T-helper 2 cell treated with Interferon-gamma antibody and Interleukin-4, amounts not matched to agents 100 ng/mL and 5 ng/mL, for 36 hours (primary cell): ENCODE measurements around the gene CCDC85C. TPM values are rescaled to one million over a fixed set of nuclear protein-coding genes. Genes with fewer than 3 reads are reported as not detected.

Experiments used
- intact Hi-C: fragments of 100-400 bp; cut with micrococcal nuclease; formaldehyde crosslinking; loops from one replicate; pipeline ENCODE4 v1.15.1; 2023
- total RNA-seq: library from RNA; stranded (reverse); gene quantifications from 2 replicates; pipeline ENCODE4 v1.2.3, GENCODE V29; 2022

The CCDC85C gene
- total RNA-seq, 1 donor from 2014 or later: 9.5 TPM

DNA sequence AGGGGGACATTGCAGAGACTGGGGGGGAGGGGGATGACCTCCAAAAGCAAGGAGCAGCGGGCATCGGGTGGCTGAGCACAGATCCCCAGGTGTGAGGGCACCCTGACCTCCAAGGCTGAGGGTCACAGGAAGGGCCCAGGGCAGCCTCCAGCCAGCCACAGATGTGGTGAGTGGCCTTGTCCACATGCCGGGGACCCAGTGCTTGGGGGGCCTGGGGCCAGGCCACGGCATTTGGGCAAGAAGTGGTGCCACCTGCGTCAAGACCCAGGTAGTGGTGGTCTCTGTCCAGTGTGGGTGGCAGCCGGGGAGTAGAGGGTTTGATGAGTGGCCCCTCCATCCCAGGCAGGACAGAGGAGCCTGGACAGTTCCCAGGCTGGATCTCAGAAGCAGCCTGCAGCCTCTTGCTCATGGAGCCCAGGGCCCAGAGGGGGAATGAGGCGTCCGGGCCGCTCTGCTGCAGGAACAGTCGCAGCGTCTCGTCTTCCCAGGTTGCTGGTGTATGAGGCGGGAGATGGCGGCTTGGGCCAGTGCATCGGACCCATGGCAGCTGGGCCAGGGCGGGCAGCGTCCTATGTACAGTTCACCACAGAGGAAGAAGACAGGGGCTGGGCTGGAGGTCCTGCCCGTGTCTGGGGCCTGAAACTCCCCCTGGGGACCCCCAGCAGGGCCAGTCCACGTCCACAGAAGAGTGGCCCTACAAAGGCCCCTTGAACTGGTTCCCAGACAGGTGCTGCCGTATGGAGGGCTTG, 89.3 kb downstream of the CCDC85C start:
- intact Hi-C loops: loop anchor here (10.0 kb wide), 1 partner anchor 370 kb away; no protein-coding TSS in a partner anchor

DNA sequence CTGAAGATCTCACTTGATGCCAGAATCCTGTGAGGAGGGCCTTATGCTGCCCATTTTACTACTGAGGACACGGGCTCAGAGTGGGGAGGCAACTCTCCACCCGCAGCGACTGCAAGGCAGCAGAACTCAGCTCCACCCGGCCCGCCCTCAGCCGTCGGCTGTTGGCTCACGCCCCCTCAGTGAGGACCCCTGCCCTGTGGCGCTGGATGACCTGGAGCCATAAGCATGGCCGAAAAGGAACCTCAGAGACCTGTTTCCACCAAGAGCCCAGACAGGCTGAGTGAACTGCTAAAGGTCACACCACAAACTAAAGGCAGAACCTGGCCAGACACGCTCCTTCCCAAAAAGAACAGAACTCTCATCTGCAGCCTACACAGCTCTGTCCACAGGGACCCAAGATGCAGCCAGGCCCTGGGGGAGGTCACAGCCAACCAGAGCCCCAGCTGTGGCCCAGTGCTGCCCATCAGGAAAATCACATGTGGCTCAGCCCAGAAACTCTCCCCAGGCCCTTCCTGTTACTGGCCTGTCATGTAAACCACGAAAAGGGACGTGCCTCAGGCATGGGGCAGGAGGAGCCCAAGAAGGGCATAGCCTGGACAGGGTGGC, 90.0 kb downstream of the CCDC85C start:
- intact Hi-C loops: loop anchor here (10.0 kb wide), 1 partner anchor 371 kb away; no protein-coding TSS in a partner anchor

DNA sequence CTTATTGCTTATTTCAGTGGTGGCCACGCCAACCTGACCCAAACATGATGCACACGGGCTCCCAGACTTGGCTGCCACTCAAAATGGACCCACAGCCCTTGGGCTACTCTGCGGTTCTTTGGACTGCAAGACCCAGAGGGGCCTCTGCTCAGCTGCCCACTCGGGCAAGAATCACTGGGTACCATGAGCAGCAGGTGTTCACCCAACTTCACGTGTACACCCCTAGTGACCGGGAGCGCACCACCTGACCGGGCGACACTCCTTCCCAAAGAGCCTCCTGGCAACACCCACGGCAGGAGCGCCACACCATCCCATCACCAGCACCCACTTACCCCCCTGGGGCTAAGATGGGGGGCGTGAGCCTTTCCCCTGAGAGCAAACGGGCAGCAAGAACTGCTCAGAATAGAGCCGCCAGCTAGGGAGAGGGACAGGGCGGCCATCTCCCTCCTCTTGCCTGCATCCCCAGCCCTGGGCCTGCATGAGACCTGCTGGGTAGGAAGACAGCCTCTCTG, 90.8 kb downstream of the CCDC85C start:
- intact Hi-C loops: loop anchor here (10.0 kb wide), 1 partner anchor 372 kb away; no protein-coding TSS in a partner anchor

DNA sequence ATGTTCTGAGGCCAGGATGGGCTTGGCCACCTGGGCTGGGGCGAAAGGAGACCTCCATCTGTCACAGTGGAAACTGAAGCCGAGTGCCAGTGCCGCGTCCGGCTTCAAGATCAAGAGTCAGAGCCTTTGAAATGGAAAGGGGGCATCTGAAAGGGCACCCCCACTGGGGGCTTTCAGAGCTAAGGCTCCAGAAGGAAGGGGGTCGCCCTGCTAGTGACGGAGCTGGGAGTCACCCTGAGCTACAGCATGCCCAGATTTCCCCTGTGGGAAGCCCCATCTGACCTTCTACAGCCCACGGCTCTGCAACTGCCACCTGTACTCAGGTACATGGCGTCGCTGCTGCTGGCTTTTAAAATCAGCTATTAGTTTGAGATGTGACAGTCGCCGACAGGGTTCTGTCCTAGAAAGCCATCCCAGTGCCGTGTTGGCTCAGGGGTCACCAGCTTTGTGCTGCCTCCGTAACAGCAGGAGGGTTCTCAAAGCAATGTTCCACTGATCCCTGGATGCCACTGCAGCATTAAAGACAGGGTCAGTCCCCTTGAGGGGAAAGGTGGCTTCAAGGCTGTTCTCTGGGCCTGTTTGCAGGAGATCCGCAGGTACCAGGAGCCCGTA, 91.3 kb downstream of the CCDC85C start:
- intact Hi-C loops: loop anchor here (10.0 kb wide), 1 partner anchor 372 kb away; no protein-coding TSS in a partner anchor

DNA sequence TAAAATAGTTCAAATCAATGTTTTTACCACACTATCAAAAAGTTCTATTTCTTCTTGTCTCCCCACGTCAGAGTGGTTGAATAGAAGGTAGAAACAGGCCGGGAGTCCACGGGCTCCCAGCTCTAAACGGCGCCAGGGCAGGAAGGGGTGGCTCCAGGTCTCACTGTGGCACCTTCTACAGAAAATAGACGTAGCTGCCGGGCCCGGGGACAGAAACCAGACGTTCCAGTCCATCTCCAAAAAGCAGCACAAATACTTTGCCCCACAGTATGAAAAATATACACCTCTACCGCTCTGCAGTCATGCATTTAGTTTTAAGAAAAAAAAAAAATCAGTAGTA, 91.9 kb downstream of the CCDC85C start:
- intact Hi-C loops: loop anchor here (10.0 kb wide), 1 partner anchor 373 kb away; no protein-coding TSS in a partner anchor

DNA sequence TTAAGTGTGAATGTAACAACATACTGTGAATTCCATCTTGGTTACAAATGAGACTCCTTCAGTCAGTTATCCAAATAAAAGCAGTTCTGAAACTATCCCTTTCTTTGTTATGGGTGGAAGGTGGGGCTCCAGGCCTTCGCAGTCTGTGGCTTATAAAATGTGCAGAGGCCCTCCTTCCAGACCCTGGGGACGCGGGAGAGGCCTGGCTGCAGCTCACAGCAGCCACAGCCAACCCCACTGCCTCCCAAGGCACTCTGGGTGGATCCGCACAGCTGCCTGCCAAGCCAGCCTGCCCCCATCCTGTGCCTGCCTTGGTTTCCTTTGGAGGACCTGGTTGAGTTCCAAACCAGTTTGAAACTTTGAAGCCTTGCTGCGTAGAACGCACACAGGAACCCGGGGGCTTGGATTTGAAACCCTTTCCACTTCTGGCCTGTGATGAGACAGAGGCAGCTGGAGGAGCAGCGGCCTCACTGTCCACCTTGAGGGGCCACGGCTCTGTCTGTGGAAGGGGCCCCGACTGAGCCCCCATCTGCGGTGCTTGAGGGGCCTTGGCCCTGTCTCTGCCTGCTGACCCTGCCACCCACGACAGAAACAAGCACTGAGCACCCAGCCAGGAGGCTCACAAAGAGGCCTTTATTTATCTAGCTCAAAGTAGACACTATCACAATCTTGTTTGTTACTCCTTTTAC, 92.4 kb downstream of the CCDC85C start:
- intact Hi-C loops: loop anchor here (10.0 kb wide), 1 partner anchor 373 kb away; no protein-coding TSS in a partner anchor

DNA sequence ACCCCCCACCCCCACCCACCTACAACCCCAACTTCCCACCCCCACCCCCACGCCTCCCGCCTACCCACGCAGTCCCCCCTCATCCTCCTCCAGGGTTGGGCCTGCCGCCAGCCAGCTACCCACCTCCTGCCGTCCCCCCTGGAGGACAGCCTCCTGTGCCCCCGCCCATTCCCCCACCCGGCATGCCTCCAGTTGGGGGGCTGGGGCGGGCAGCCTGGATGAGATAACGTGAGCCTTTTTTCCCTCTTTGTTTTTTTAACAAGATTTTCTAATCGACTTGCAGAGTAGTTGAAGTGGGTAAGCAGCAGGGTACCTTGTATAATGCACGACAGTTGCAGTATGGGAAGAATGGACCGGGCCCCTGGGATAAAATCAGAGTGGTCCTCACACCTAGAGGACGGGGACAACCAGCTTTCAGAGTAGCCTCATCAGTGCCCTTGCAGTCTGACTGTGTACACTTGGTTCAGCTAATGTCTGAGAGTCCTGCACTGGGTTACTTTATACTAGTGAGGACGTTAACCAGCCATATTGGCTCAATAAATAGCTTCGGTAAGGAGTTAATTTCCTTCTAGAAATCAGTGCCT, 93.4 kb downstream of the CCDC85C start:
- intact Hi-C loops: loop anchor here (10.0 kb wide), 1 partner anchor 374 kb away; no protein-coding TSS in a partner anchor

DNA sequence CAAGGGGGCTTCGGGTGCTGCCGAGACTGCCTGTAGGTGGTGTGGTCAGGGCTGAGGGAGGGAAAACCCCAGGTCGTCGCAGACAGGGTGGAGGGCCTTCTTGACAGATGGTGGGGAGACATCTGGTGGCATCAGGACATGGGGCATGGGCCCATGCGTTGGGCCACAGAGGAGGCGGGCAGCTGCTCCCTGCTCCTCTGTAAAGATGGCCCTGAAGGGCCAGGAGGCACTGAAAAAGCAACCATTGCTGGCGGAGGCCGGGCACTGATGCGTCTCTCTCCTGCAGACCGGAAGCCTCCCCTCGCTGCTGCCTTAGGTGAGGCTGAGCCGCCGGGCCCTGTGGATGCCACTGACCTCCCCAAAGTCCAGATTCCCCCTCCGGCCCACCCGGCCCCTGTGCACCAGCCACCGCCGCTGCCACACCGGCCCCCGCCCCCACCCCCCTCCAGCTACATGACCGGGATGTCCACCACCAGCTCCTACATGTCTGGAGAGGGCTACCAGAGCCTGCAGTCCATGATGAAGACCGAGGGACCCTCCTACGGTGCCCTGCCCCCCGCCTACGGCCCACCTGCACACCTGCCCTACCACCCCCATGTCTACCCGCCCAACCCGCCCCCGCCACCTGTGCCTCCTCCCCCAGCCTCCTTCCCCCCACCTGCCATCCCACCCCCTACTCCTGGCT, 94.0 kb downstream of the CCDC85C start:
- intact Hi-C loops: loop anchor here (10.0 kb wide), 1 partner anchor 375 kb away; no protein-coding TSS in a partner anchor

DNA sequence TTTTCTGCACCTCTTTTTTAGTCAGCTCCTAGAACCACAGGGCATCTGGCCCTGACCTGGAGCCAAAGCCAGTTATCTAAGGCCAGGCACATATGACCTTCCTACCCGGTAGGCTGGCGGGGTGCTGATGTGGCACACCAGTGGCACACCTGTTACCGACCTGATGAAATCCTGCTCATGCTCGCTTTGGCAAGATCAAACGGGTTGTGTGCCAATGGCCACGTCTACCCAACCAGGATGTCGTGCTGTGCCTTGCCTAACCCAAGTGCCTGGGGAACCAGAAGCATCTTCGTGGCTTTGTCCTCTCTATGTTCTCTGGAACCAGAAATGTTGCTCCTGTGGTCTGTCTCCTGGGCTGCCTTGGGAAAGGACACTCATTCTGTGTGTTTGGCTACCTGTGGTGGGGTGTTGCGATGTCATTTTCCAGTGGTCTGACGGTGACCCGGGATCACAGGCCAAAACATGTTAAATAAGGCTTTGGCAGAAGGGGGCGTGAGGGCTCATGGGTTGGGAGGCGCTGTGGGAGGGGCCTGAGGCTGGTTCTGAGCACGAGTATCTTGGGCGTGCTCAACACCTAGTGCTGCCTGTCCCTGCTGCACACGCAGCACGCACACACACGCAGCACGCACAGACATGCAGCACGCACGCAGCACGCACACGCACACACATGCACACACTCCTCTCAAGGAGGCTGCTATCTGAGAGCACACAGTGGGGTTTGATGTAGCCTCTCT, 94.9 kb downstream of the CCDC85C start:
- intact Hi-C loops: no loop called here

DNA sequence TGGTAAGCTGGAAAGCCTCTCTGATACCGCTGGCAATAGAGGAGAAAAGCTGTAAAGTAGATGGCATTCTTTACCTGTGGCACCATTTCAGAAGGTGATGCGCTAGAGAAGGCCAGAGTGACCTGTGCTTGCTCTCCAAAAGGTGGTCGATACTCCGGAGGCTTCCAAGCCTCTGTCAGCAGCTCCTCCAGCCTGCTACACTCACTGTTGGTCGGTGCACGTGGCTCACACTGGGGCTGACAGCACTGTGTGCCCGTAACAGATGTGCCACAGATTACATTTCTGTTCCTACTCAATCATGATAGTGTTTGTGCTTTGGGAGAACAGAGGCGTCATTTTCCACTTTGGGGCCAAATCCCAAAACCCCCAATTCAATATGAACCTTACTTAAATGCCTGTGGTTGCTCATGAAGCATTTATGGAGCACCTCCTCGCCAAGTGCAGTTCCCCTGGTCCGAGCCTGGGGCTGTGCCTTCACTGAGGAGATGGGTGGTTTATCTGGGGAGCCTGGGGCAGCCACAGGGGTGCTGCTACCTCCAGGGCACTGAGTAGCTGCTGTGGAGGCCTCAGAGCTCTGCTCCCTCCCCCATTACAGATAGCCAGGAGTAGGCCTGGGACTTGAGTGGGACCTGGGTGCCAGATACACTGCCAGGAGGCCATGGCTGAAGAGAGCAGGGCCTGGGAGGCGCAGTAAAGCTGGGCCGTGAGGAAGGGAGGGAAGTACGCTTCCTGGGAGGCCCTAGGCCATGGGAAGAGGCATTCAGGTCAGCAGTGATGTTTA, 96.0 kb downstream of the CCDC85C start:
- intact Hi-C loops: no loop called here

DNA sequence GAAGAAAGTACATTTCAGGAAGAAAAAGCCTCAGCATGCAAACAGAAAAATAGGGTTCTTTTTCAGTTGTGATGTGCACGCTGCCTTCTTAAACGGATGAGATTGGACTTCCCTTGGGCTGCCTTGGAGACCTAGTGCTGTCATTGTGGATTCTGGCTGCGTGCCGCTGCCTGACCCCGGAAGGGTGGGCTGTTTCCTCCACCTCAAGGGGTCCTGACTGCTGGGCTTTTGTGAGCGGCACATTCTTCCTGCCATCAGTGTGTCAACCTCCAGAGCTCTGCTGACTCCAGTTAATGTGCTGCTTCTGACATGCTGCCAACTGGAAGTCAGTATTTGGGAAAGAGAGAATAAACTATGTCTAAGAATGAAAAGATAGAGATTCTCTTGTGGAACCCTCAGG, 97.7 kb downstream of the CCDC85C start:
- intact Hi-C loops: no loop called here

DNA sequence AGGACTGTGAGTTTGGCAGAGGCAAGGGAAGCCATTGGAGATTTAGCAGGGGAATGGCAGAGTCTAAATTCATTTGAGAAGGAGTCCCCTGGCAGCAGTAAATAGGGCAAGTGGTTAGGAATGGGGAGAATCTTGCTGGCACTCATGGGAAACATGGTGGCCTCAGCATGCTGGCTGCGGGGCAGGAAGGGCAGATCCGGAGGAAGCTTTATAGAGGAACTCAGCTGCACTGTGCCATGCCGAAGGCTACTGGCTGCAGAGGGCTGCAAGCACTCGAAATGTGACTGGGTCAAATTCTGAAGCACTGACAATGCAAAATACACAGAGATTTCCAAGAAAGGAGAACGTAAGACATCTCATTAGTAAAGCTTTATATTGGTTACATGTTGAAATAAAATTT, 98.9 kb downstream of the CCDC85C start:
- intact Hi-C loops: no loop called here

DNA sequence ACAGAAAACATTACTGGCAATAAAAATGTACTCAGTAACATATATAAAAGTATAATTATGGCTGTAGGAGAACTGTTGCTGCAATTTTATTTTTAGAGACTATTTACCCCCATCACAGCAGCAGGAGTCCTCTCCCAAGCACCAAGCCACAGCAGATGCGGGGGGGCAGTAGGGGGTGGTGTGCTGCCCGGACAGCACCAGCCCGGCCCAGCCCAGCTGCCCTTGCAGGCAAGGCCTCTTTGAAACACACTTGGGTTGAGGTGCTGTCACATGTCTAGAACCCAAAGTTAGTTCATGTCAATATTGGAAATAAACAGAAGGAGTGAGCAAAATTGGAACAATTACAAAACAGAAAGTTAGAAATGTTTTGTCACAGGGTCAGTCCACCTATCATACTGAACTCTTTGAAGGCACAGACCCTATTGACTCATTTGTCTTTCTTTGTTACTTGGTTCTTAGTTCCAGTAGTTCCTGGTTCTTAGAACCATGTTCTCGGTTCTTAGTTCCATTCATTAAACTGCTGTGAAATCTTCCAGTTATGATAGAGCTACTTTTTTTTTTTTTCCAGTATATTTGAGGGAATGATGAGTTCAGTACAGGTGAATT, 100.1 kb downstream of the CCDC85C start:
- intact Hi-C loops: no loop called here

DNA sequence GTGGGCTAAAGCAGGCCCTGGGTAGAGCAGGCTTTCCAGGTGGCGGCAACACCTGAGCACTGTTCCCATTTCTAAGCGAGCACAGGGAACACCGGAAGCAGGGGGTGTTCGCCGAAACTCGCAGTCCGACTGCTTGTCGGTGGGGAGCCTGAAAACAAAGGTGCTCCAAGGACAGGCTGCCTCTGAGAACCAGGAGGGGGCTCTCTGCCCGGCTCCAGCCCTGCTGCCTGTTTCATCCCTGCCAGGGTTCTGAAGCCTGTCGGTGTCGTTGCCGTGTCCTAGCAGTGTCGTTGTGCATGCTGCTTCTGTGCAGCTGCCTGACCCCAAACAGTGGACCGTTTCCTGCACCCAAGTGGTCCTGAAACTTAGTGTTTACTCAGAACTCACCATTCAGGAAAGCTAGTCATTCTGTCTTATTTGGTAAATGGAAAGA, 101.0 kb downstream of the CCDC85C start:
- intact Hi-C loops: no loop called here

DNA sequence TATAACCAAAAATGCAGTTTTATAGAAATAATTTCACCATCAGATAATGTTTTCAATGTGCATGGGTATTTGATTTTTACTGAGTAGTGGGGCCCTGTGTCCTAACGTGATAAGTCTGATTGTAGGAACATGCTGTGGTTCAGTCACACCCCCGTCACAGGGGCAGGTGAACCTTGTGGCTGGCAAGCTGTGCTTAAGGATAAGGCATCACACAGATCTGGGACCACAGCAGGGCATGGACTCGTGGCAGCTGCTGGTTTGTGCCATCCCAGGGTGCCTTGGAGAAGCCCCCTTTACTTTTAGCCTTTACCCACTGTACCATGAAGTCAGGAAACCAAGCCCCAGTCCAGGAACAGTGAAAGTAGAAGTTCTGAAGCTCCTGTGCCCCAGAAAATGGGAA, 106.1 kb downstream of the CCDC85C start:
- intact Hi-C loops: no loop called here

DNA sequence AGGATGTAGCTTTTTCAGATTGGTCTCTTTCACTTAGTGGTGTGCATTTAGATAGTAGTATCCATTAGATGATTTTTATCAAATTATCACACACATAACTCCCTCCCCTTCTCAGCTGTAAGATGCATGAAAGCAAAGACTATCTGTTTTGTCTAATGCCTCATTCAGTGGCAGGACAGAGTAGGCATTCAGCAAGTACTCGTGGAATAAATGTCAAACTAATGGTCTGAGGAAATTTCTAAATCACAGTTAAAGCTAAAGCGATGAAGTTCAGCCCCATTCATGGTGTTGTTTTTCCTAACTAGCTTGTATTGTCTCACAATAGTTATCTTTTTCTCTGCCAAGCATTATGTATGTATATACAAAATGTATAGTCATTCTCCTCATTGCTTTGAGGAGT, 106.7 kb downstream of the CCDC85C start:
- intact Hi-C loops: no loop called here

DNA sequence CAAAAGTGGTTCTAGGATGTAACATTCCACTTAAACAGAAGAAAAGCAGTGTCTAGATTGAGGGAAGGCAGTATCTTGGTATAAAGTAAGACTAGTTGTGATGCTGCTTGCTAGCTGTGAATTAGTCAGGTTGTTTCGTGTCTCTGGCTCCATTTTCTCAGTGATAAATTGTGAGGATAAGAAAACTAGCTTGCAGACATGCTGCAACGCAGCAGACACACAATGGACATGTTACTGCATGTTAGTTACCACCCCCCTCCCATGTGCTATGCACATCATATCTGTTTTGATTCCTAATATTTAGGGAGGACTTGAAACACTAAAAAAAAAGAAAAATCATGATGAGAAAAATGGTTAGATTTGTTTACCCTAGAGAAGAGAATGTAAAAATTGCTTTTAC, 119.9 kb downstream of the CCDC85C start:
- intact Hi-C loops: loop anchor here (5.0 to 10.0 kb wide), 3 partner anchors 217 to 751 kb away; partner anchors contain the start of genes EVL and YY1

DNA sequence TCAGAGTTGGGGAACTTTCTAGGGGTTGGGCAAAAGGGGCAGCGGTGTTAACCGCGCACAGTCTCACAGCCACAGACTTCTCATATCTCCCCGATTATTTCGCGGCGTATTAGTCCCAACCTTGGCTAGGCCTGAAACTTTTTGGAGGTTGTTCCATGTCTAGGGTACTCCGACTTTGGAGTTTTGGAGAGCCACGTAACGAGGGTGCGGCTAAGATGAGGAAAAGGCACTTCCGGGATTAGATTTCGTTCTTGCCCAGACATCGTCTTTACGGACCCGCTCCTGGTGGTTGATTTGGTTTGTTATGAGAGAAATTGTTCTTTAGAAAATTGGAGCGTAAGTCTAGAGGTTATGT, 122.3 kb downstream of the CCDC85C start:
- intact Hi-C loops: loop anchor here (1.0 to 10.0 kb wide), 5 partner anchors 123 to 753 kb away; partner anchors contain the start of genes CCDC85C, CYP46A1, EVL and YY1
